DLD1 (cell line): ENCODE results near the gene FBLN2.

Experiments
- in situ Hi-C: cut with HindIII; loops from 2 replicates; pipeline ENCODE4 v1.10.0; 2017; ENCODE audit warnings: low sequenced_read_pairs

The FBLN2 gene

DNA sequence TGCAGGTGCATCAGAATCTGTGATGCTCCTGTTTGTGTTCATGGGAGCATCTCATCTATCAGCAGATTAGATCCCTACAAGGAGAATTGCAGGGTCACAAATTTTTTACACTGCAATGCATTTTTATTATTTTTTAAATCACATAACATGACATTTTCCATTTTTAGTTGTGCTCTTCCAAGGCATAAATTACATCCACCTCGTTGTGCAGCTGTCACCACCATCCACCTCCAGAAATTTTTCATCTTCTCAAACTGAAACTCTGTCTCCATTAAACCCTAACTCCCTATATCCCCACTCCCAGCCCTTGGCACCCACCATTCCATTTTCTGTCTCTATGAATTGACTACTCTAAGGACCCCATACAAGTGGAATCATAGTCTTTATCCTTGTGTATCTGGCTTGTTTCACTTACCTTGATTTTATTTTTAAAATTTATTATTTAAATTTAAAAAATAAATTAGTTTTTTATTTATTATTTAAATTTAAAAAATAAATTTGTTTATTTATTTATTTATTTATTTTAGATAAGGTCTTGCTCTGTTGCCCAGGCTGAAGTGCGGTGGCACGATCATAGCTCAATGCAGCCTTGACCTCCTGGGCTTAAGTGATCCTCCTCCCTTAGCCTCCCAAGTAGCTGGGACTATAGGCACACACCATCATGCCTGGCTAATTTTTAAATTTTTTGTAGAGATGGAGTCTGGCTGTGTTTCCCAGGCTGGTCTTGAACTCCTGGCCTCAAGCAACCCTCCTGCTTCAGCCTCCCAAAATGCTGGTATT is 47.7 kb downstream of the FBLN2 start:
- in situ Hi-C loops: no loop called here

DNA sequence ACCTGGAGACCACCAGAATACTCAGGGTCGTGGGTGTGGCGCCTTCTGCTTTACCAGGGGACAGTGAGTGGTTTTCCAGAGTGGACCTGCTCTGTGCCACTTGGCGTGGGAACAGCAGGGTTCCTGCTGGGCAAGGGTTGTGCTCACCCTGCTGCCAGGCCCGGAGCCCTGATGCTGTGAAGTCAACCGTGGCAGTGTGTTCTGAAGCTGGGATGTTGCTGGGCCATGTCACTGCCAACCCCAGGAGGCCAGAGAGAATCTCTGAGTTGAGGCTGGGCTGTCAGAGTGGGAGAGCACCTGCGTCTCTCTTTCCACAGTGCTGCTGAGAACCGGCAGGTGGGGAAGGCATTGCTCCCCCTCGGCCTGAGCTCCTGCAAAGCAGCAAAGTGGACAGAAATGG is 48.7 kb downstream of the FBLN2 start:
- in situ Hi-C loops: no loop called here

DNA sequence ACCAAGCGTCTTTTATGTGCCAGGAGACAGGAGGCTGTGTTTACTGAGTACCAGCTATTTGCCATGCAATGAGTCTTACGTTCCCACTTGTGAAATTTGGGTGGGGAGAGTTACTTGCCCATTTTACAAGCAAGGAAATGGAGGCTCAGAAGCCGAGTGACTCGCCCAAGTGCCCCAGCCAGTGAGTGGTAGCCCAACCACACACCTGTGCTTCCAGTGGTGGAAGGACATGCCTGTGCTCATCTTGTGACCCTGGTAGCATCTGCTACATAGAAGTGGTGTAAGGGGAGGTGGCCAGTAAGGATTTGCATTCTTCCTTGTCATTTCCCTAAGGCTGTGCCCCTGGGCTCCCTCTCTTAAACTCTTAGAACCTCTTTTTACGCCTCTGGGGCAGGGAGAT is 49.3 kb downstream of the FBLN2 start:
- in situ Hi-C loops: no loop called here

DNA sequence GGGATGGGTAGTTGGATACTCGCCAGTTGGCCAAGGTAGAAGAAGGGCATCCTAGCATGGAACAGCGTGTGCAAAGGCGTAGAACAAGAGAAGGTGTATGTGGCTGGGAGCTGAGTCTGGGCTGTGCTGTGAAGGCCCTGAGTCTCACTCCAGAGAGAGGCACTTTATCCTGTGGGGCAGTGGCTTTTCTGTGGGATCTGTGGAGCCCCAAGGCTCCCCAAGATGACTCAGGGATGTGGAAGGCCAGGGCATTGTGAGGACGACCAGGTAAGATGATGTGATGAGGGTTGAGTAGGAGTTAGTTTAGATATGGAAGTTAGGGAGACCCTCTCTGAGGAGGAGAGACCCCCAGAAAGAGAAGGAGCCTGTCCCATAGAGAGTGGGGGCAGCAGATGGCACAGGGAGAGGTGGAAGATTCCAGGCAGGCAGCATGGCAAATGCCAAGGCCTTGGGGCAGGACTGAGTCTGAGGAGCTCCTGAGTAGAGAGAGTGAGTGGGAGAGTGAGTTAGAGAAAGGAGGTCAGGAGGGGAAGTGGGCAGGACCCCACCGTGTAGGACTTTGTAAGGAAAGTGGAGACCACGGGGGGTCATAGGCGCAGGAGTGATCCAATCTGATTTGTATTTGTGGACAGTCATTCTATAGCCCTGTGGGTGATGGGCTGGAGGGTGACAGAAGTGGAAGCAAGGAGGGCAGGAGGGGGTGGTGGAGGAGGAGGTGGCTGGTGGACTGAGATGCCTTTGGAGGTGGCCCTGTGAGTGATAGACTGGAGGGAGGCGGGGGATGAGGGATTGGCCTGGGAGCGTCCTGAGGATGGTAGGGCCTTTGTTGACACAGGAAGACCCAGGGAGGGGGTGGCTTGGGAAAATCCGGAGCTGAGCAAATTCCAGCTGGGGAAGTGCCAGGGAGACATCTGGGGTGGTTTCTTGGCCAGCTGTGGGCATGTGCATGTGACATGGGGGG is 50.3 kb downstream of the FBLN2 start:
- in situ Hi-C loops: no loop called here

DNA sequence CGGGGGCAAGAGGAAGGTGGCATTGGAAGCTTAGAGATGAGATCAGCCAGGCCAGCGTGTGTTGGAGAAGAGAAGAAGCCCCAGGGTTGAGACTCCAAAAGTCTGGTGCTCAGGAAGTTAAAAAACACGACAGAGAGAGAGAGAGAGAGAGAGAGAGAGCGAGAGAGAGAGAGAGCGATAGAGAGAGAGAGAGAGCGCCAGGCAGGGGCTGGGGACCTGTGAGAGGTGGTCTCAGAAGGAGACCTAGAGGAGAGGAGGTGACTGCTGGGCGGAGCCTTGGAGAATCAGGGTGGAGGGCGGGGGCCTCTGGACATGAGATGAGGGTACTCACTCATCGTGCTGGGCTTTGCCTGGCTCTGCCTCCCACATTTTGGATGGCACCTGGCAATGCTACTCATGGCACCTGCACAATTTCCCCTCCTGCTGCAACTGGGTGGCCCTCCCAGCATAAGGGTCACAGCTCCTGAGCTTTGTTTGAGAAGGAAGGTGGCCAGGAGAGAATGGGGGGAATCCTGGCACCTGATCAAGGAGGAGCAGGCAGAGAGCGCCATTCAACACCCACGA is 51.0 kb downstream of the FBLN2 start:
- in situ Hi-C loops: no loop called here

DNA sequence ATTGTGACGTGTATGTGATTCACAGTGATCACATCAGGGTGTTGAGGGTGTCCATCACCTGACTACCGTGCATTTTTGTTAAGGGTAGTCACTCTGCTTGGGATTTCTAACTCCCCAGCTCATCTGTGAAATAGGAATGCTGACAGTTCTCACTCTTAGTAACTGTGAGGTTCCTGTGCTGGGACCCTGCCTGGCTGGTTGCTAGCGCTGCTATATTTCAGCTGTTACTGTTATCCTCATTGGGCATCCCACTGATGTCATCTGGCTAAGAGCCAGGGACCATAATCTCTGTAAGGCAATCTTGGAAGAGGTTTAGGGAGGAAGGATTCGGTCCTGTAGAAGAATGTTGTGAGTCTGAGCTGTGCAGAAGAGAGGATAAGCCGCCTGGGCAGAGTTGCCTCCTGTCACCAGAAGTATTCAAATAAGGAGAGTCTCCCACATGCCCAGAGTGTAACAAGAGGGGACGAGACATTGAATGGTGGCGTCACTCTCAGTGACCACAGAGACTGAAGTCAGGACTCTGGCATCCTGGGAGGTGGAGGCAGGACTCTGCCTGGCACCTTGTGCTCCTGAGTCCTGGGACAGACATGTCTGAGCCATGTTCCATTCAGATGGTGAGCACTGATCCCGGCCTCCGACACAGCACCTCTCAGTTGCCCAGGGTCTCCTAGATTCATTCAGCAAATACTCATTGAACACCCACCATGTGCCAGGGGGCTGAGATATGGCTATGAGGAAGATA is 52.2 kb downstream of the FBLN2 start:
- in situ Hi-C loops: no loop called here

DNA sequence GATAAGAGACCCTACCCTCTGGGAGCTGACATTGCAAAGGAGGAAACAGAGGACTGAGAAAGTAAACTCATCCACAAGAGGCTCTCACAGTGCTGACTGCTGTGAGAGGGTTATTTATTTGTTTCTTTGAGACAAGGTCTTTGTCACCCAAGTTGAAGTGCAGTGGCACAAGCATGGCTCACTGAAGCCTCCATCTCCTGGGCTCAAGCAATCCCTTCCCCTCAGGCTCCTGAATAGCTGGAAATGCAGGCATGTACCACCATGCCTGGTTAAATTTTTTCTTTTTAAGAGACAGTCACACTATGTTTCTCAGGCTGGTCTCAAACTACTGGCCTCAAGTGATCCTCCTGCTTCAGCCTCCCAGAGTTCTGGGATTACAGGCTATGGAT is 52.8 kb downstream of the FBLN2 start:
- in situ Hi-C loops: no loop called here

DNA sequence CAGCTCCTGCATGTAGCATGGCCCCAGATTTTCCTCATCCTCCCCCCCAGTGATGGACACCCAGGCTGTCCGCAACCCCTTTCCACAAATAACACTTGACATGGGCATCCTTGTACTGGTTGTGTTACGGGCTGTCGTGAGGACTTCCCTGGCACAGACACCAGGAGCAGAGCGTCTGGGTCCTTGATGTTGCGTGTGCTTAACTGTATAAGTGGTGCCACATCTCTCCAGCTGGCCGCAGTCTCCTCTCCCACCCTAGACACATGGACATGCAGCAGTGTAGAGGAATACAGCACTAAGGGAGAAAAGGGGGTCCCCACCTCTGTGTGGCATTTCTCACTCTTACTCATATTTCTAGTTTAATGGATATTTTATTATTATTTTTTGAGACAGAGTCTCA is 56.6 kb downstream of the FBLN2 start:
- in situ Hi-C loops: no loop called here

DNA sequence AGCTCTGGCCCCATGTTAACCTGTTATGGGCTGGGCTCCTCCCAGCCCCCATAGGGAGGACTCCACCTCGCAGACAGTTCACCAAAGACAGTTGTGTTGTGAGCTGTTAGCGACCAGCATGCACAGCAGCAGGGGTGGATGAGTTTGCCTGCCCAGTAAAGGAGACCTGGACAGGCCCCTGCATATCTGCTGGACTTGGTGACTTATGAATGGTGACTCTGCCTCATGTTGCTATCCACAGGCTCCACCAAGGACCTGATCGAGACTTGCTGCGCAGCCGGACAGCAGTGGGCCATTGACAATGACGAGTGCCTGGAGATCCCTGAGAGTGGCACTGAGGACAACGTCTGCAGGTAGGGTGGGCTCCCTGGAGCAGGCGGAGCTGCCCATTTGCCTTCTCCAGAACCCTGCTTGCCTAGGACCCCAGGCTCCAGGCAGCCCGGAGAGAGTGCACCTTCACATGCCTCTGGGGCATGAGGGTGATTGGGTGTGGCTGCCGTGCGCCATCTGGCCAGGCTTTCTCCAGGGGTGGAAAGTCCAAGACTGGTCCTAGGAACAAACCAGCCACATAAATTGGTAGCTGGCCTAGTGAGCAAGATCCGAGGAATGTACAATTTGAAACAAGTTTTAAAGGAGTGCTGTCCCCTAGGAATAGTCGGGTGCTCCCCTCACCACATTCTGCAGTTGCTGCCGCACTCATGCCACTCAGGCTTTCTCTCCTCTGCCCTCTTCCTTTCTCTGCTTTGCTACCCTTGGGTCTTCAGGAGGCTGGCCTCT is 59.1 kb downstream of the FBLN2 start:
- in situ Hi-C loops: no loop called here

DNA sequence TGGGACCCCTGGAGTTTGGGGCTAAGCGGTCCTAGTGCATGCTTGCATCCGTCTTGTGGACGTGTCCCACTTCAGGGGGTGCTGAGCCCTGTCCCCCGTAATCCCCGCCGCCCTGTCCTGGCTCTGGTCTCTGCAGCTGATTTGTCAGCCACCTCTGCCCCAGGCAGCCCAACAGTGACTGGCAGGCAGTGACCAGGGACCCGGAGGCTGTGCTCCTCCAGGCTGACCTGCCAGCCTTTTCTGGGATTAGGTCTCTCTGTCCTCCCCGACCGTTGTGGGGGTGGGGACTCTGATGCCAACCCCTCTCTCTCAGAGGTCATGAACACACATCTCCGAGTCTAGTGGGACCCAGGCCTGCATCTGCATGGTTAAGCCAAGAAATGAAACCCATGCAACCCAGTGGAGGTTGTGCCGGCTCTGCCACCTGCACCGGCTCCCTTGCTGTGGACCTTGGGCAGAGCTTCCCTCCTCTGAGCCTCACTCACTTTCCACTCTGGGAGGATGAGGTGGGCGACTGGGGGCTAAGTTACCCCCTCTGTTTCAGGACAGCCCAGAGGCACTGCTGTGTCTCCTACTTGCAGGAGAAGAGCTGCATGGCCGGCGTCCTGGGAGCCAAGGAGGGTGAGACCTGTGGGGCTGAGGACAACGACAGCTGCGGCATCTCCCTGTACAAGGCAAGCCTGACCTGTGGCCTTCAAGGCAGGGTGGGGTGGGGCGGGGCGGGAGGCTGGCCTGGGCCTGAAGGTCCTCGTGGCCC is 60.2 kb downstream of the FBLN2 start:
- in situ Hi-C loops: no loop called here

DNA sequence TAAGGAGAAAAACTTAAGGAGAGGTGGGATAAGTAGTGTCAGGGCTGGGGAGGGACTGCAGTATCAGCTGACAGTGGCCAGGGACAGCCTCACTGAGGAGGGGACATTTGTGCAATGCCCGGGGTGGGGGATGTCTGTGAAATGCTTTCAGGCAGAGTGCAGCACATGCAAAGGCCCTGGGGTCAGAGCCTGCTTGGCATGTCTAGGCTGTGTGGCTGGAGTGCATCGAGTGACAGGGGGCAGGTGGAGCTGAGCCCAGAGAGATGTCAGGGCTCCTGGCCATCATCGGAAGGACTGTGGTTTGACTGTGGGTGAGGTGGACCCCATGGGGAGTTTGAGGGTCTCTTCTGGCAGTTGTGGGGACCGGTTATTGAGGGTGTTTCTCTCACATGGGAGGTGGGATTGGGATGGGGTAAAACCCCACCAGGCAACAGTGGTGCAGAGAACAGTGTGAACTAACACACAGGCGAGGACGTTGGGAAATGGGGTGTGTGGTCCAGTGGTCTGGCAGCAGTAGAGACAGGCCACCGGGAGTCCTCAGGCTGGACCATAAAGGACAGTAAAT is 61.2 kb downstream of the FBLN2 start:
- in situ Hi-C loops: no loop called here

DNA sequence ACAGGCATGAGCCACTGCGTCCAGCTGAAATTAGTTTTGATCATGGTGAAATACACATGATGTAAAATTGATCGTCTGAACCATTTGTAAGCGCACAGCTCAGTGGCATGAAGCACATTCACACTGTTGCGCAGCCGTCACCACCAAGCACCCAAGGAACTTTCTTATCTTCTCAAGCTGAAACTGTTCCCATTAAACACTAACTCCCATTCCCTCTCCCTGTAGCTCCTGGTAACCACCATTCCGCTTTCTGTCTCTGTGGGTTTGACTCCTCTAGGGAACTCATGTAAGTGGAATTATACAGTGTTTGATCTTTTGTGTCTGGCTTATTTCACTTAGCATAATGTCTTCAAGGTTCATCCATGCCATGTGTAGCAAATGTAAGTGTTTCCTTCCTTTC is 62.3 kb downstream of the FBLN2 start:
- in situ Hi-C loops: no loop called here

DNA sequence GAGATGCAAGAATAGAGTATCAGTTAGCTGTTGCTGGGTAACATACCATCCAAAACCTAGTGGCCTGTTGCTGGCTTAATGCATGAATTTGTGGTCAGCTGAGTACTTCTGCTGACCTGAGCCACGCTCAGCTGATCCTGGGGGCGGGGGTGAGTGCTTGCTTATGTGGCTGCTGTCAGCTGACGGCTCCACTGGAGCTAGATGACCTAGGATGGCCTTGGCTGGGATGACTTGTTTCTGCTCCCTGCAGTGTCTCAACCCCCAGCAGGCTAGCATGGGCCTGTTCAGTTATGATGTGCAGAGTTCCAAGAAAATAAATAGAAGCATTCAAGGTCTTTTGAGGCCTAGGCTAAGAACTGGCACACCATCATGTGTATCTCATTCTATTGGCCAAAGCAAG is 63.9 kb downstream of the FBLN2 start:
- in situ Hi-C loops: no loop called here

DNA sequence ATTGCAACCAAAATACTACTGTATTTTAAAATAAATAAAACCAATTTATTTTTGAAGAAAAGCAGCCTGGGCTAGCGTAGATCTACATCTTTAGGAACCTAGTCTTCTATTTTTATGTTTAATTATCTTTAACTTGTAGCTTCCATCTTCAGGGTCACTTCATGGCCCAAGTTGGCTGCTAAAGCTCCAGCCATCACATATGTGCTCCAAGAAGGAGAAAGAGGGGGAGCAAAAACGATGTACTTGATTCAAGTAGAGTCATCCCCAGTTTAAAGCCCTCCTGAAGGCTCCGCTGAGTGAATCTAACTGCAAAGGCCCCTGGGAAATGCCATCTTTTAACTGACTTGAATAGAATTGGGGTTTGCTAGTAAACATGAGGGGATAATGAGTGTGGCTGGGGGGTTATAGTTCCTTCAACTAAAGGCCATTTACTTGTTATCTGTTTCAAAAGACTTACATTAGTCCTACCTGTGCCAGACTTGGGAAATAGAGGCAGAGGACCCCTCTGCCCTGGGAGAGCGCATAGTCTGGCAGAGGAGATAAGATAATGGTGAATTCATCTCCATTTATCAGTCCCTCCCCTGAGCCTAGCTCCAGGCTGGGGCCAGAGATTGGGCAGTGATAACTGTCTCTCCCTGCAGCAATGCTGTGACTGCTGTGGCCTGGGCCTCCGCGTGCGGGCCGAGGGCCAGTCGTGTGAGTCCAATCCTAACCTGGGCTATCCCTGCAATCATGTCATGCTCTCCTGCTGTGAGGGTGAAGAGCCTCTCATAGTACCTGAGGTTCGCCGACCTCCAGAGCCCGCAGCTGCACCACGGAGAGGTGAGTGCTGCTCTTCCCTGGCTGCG is 64.6 kb downstream of the FBLN2 start:
- in situ Hi-C loops: no loop called here

DNA sequence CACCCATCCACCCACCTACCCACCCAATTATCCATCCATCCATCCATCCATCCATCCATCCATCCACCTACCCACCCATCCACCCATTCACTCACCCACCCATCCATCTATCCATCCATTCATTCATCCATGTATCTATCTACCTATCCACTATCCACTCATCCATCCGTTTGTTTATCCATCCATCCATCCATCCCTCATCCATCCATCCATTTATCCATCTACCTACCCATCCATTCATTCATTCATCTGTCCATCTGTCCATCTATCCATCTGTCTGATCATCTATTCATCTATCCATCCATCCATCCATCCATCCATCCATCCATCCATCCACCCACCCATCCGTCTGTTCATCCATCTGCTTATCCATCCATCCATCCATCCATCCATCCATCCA is 65.7 kb downstream of the FBLN2 start:
- in situ Hi-C loops: no loop called here

DNA sequence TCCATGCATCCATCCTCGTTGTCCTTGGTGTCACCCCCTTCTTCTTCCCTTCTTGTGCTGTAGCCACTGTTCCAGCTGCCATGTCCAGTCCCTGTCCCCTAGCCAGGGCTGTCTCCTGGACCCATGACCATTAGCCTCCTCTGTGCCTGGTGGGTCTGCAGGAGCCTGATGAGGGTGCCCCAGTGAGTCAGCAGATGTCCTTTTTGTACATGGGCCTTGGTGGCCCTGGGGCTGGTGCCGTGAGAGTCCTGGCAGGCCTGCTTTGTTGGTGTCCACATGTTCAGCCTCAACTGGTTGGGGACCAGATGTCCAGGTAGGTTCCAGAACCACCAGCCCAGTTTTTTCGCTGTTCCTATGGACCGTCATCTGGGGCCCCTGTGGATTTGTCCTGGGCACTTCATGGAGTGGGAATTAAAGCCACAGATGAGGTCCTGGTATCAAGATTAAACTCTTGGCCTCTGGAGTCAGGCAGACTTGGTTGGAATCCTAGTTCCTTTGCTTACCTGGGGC is 66.1 kb downstream of the FBLN2 start:
- in situ Hi-C loops: no loop called here

DNA sequence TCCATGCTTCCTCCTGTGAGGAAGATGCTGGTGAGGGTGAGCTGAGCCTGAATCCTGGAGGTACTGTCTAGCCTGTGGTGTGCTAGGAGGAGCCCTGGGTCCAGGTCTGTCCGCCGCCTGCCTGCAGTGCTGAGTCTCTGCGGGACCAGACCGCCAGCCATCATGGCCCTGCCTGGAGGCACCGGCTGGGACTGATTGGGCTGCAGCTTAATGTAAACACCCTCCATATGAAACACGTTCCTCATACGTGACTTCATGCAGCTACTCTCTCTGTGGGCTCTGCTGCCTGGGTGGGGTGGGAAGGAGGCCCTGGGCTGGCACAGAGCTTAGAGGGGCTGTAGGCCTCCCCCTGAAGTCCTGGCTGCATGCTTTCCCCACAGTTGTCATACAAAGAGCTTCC is 67.4 kb downstream of the FBLN2 start:
- in situ Hi-C loops: no loop called here

DNA sequence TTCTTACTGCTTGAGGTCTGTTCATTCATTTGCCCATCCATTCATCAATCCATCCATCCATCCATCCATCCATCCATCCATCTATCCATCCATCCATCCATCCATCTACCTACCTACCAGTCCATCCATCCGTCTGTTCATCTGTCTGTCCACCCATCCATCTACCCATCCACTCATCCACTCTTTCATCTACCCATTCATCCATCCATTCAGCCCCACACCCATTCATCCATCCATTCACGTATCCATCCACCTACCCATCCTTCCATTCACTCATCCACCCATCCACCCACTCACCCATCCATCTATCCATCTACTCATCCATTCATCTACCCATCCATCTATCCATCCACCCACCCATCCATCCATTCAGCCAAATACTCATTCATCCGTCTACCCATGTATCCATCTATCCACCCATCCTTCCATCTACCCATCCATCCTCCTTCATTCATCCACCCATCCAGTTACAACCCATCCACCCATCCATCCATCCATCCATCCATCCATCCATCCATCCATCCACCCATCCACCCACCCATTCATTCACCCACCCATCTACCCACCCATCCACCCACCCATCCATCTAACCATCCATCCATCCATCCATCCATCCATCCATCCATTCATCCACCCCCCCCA is 68.3 kb downstream of the FBLN2 start:
- in situ Hi-C loops: no loop called here
